Astrocyte of the cerebellum (primary cell): ENCODE results near the gene AQP7.

Experiments
- DNase-seq: peaks from one replicate; pipeline ENCODE4 v3.0.0-alpha.2; 2011; ENCODE audit warnings: low read depth
- H3K4me3 ChIP-seq: 2 replicates; pipeline ENCODE4 v1.5.1; 2011; ENCODE audit warnings: mild to moderate bottlenecking, low read depth, low read length, moderate library complexity
- in situ Hi-C: cut with HindIII; loops from 2 replicates; pipeline ENCODE4 v1.10.0; 2017; ENCODE audit warnings: low sequenced_read_pairs
- TF ChIP-seq, protein P1 (sequence below): IDR thresholded peaks from 2 replicates; pipeline ENCODE4 v1.5.1; 2012; ENCODE audit warnings: low read length, low read depth, moderate library complexity, mild to moderate bottlenecking; ENCODE audit errors: missing control alignments

AQP7 gene

DNA sequence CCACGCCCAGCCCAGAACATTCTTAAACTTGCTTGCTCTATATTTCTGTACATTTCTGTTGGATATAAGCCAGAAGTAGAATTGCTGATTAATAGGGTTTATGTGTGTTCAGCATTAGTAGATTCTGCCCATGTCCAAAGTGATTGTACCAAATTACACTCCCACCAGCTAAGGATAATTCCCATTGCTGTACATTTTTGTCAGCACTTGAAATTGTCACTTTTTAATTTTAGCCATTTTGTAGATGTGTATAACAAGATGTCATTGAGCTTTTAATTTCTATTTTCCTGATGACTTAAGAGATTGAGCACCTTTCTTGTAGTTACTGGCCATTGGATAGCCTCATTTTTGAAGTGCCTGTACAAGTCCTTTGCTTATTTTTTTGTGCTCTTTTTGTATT, 46.4 kb downstream of the AQP7 start:
- no peak overlapping the region for H3K4me3 ChIP-seq
- TF ChIP-seq, protein P1, sequence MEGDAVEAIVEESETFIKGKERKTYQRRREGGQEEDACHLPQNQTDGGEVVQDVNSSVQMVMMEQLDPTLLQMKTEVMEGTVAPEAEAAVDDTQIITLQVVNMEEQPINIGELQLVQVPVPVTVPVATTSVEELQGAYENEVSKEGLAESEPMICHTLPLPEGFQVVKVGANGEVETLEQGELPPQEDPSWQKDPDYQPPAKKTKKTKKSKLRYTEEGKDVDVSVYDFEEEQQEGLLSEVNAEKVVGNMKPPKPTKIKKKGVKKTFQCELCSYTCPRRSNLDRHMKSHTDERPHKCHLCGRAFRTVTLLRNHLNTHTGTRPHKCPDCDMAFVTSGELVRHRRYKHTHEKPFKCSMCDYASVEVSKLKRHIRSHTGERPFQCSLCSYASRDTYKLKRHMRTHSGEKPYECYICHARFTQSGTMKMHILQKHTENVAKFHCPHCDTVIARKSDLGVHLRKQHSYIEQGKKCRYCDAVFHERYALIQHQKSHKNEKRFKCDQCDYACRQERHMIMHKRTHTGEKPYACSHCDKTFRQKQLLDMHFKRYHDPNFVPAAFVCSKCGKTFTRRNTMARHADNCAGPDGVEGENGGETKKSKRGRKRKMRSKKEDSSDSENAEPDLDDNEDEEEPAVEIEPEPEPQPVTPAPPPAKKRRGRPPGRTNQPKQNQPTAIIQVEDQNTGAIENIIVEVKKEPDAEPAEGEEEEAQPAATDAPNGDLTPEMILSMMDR, result no peak
- in situ Hi-C loops, result no loop called here
- no peak for DNase-seq

DNA sequence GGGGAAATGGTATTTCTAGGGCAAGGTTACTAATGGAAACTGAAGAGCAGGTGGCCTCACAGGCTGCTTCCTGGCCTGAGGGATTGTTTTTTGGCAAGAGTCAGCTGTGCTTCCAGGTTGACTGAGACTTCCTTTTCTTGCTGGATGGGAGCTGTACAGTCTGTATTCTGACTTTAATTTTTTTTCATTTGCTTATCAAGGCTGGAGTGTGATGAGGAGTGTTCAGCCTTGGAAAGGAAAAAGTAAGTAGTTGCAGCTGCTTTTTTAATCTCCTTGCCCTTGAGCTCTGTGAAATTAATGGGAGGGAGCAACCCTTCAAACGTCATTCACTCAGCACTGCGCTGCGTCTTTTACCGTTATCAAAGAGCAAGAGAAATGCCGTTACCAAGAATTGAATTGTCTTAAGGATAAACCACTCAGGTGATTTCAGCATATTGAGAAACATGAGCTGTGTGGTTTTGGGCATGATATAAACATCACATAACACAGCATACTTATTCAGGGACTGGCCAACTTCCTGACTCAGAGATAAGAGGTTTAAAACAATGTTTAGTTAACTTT, 47.6 kb downstream of the AQP7 start:
- H3K4me3 ChIP-seq, result no peak overlapping the region
- in situ Hi-C loops, result no loop called here
- DNase-seq, result peak; percentile 29
- TF ChIP-seq, protein P1, result no peak

DNA sequence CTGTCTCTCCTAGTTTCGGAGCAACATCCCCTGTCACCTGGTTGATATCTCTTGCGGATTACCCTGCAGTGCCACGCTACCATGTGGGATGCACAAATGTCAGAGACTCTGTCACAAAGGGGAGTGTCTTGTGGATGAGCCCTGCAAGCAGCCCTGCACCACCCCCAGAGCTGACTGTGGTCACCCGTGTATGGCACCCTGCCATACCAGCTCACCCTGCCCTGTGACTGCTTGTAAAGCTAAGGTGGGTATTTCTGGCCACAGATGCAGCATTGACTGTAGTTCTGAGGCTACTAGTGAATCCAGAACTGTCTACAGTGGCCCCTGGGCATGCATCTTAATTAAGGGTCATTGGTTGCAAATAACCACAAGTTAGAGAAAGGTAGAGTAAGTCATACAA, 50.8 kb downstream of the AQP7 start:
- DNase-seq, result no peak
- in situ Hi-C loops, result no loop called here
- H3K4me3 ChIP-seq, result no peak overlapping the region
- TF ChIP-seq, protein P1, result no peak

DNA sequence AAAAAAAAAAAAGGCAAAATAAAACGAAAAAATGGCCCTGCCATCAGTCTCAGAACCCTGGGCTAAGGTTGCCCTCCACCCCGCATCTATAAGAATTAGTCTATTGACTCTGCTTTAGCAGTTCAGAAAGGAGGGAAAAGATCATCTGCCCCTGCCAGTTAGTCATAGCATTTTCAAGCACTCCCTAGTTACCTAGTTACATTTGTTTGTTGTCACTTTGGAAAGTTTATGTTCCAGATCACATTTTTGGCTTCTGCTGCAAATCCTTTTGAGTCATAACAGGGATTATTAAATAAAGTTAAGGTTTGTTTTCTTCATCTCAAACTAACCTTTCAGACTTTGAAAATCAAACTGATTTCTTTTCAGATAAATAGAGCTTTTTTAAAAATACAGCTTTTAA, 52.1 kb downstream of the AQP7 start:
- DNase-seq, result peak; percentile 65
- in situ Hi-C loops, result no loop called here
- TF ChIP-seq, protein P1, result no peak
- H3K4me3 ChIP-seq, result no peak overlapping the region

DNA sequence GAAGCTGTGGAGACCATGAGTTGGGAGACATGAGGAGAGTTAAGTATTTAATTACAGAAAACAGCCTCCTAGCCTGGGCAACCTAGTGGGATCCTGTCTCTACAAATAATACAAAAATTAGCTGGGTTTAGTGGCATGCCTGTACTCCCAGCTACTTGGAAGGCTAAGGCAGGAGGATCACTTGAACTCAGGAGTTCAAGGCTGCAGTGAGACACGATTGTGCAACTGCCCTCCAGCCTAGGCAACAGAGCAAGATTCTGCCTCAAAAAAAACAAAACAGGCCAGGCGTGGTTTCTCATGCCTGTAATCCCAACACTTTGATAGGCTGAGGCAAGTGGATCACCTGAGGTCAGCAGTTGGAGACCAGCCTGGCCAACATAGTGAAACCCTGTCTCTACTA, 52.6 kb downstream of the AQP7 start:
- TF ChIP-seq, protein P1, result no peak
- no peak overlapping the region for H3K4me3 ChIP-seq
- in situ Hi-C loops, result no loop called here
- no peak for DNase-seq

DNA sequence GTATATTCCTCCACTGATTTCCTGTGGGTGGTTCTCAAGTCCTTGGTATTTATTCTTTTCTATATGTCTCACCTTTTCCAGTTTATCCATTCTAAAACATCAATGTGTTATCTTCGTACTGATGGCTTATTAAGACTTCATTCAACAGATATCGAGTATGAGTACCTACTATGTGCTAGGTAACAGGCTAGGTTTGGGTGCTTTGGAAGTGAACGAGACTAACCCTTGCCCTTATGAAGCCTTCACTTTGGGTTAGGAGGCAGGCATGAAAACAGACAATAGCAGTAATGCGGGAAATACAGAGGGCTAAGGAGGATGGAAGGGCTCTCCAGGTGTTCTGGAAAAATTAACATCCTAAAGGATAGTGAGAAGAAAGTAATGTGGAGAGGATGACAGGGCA, 53.4 kb downstream of the AQP7 start:
- DNase-seq, result no peak
- TF ChIP-seq, protein P1, result no peak
- in situ Hi-C loops, result no loop called here
- no peak overlapping the region for H3K4me3 ChIP-seq

DNA sequence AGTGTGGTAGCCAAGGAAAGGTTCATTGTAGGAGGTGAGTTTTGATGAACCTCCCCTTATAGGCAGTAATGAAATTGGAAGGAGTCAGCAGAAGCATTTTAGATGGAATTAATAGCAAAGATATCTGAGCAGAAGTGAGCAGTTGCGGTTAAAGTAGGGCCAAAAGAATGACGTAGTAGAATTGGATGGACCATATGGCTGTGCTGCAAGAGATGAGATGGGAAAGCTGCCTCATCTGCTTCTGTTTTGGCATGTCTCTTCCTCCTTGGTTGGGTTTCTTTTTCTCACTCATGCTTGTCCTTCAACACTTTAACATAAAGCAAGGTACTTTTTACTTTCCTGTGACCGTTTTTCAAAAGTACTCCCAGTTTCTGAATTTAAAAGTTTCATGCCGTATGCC, 55.8 kb downstream of the AQP7 start:
- no peak for DNase-seq
- in situ Hi-C loops, result no loop called here
- TF ChIP-seq, protein P1, result no peak
- no peak overlapping the region for H3K4me3 ChIP-seq
